Endothelial cell of umbilical vein (primary cell): ENCODE results near the gene MANF. TPM values are rescaled to one million over a fixed set of nuclear protein-coding genes. Genes with fewer than 3 reads are reported as not detected.

Source experiments
- BruUV-seq: library from RNA; stranded (reverse); fragments of 400-500 nt; replicated peaks from 2 replicates; lab custom pipeline; 2021; lab: Mats Ljungman, UMichigan
- CTCF ChIA-PET: fragments of 300-600, 350-600 bp; sonication (Branson Sonifier 250); formaldehyde crosslinking; loops from one replicate; lab custom pipeline; 2021; ENCODE audit warnings: antibody characterized with exemption, inconsistent platforms; lab: Charles Lee
- POLR2A ChIA-PET: fragments of 300-600, 350-600 bp; sonication (Branson Sonifier 250); formaldehyde crosslinking; loops from one replicate; lab custom pipeline; 2021; ENCODE audit warnings: antibody characterized with exemption, inconsistent platforms; lab: Charles Lee
- DNase-seq: peaks from one replicate; pipeline ENCODE4 v3.0.0-alpha.2; 2011; ENCODE audit warnings: low read depth, low spot score
- FAIRE-seq: peaks from 2 replicates; lab custom pipeline; 2011; peaks lifted over from hg19 to GRCh38; lab: Jason Lieb, UNC
- H2AFZ ChIP-seq: 2 replicates; pipeline ENCODE4 v1.6.0; 2012; ENCODE audit warnings: low read depth, low read length, control low read depth, inconsistent platforms
- H3K27ac ChIP-seq: 2 replicates; pipeline ENCODE4 v1.5.1; 2011; ENCODE audit warnings: low read depth, mild to moderate bottlenecking, control low read depth, low read length, moderate library complexity; ENCODE audit not compliant: insufficient read depth
- H3K27me3 ChIP-seq, 2 experiments: 2 replicates each; pipeline versions ENCODE4 v1.6.0 to v1.6.1; 2011; ENCODE audit warnings: low read length in 2 of 2, mixed read lengths in 1 of 2; ENCODE audit not compliant: control insufficient read depth in 2 of 2, insufficient read depth in 2 of 2
- H3K36me3 ChIP-seq, 2 experiments: 2 replicates in 1 of 2; 3 replicates in 1 of 2; pipeline ENCODE4 v1.5.1; 2011; ENCODE audit warnings: low read length in 2 of 2, mild to moderate bottlenecking in 1 of 2, moderate library complexity in 1 of 2; ENCODE audit not compliant: control insufficient read depth in 2 of 2, insufficient read depth in 2 of 2; ENCODE audit errors: extremely low read depth in 1 of 2
- H3K4me1 ChIP-seq: 3 replicates; pipeline ENCODE4 v1.5.1; 2011; ENCODE audit warnings: mild to moderate bottlenecking, low read length; ENCODE audit not compliant: control insufficient read depth, insufficient read depth; ENCODE audit errors: extremely low read depth
- H3K4me2 ChIP-seq: 2 replicates; pipeline ENCODE4 v1.6.1; 2011; ENCODE audit warnings: low read length, control low read depth, mixed read lengths; ENCODE audit not compliant: insufficient read depth
- H3K4me3 ChIP-seq, 3 experiments: fragments of 200-600 bp in 1 of 3; sonication (generic), shearing (Covaris generic) in 1 of 3; replicated peaks in 1 of 3; 2 replicates each; pipeline ENCODE4 v1.5.1; 2011 to 2016; ENCODE audit warnings: control low read depth in 3 of 3, low read length in 3 of 3, mild to moderate bottlenecking in 2 of 3, inconsistent platforms in 1 of 3, low read depth in 1 of 3, moderate library complexity in 1 of 3; ENCODE audit not compliant: insufficient read depth in 1 of 3
- H3K79me2 ChIP-seq: 2 replicates; pipeline ENCODE4 v1.6.0; 2012; ENCODE audit warnings: low read length, inconsistent platforms; ENCODE audit not compliant: control insufficient read depth, insufficient read depth
- H3K9ac ChIP-seq: replicated peaks from 2 replicates; pipeline ENCODE3; 2011; ENCODE audit warnings: low read length, control low read depth; ENCODE audit not compliant: insufficient read depth; ENCODE audit errors: extremely low read depth
- H3K9me1 ChIP-seq: replicated peaks from 3 replicates; pipeline ENCODE4 v1.6.0; 2011; ENCODE audit warnings: mild to moderate bottlenecking, low read length; ENCODE audit not compliant: control insufficient read depth, insufficient read depth; ENCODE audit errors: extremely low read depth
- H3K9me3 ChIP-seq: replicated peaks from 2 replicates; pipeline ENCODE4 v1.5.1; 2012; ENCODE audit warnings: low read length, inconsistent platforms; ENCODE audit not compliant: control insufficient read depth, insufficient read depth
- H4K20me1 ChIP-seq: replicated peaks from 2 replicates; pipeline ENCODE3; 2011; ENCODE audit warnings: mild to moderate bottlenecking, low read length; ENCODE audit not compliant: control insufficient read depth, insufficient read depth; ENCODE audit errors: extremely low read depth
- CTCF ChIP-seq, 2 donors: IDR thresholded peaks; 1 replicate in 1 of 2; 2 replicates in 1 of 2; pipeline ENCODE4 v1.5.1; 2011; ENCODE audit warnings: low read length in 2 of 2, mild to moderate bottlenecking in 2 of 2, moderate library complexity in 2 of 2, control low read depth in 1 of 2, inconsistent platforms in 1 of 2, low read depth in 1 of 2; ENCODE audit not compliant: insufficient read depth in 1 of 2; ENCODE audit errors: extremely low read depth in 1 of 2
- EZH2 ChIP-seq: IDR thresholded peaks from 2 replicates; pipeline ENCODE4 v1.6.1; 2012; ENCODE audit warnings: borderline replicate concordance, low read depth, mild to moderate bottlenecking, moderate library complexity, low read length, inconsistent platforms; ENCODE audit not compliant: severe bottlenecking
- FOS ChIP-seq: IDR thresholded peaks from 2 replicates; pipeline ENCODE4 v1.6.1; 2011; ENCODE audit warnings: mild to moderate bottlenecking, low read length, moderate library complexity, borderline replicate concordance; ENCODE audit not compliant: insufficient read depth
- GATA2 ChIP-seq: IDR thresholded peaks from 2 replicates; pipeline ENCODE4 v1.7.0; 2011; ENCODE audit warnings: low read depth, mild to moderate bottlenecking, moderate library complexity, mixed read lengths, low read length; ENCODE audit not compliant: insufficient read length, insufficient read depth
- JUN ChIP-seq: IDR thresholded peaks from 2 replicates; pipeline ENCODE4 v1.6.1; 2011; ENCODE audit warnings: borderline replicate concordance, low read depth; ENCODE audit not compliant: insufficient read length, insufficient read depth
- MAX ChIP-seq: IDR thresholded peaks from 2 replicates; pipeline ENCODE4 v1.6.1; 2011; ENCODE audit not compliant: insufficient read depth, insufficient read length
- MYC ChIP-seq: IDR thresholded peaks from one replicate; pipeline ENCODE4 v1.6.1; 2011; ENCODE audit warnings: mild to moderate bottlenecking, low read depth, low read length
- POLR2A ChIP-seq: IDR thresholded peaks from 2 replicates; pipeline ENCODE4 v1.6.1; 2012; ENCODE audit warnings: low read depth, mild to moderate bottlenecking, control low read depth, low read length
- POLR2AphosphoS5 ChIP-seq: IDR thresholded peaks from 2 replicates; pipeline ENCODE4 v1.6.1; 2012; ENCODE audit warnings: low read depth, mild to moderate bottlenecking, control low read depth, low read length, moderate library complexity; ENCODE audit not compliant: insufficient read depth
- dilution Hi-C: fragments of 300-500 bp; cut with MboI; formaldehyde crosslinking; loops from one replicate; pipeline ENCODE4 v1.15.0; 2019; ENCODE audit warnings: low sequenced_read_pairs; ENCODE audit not compliant: extremely low pct_ligation_motif_present
- intact Hi-C: fragments of 100-400 bp; cut with micrococcal nuclease; formaldehyde crosslinking; loops from one replicate; pipeline ENCODE4 v1.10.0; 2022
- polyA plus RNA-seq, 4 experiments: library from polyadenylated mRNA; depleted of rRNA in 3 of 4; stranded (reverse) in 3 of 4; unstranded in 1 of 4; fragments of >200 nt; gene quantifications; 2 replicates each; pipeline versions ENCODE4 v1.2.1 to v1.2.3, GENCODE V29; 2011 to 2012; ENCODE audit warnings: missing spikeins in 1 of 4
- total RNA-seq: library from RNA; stranded (reverse); gene quantifications from 2 replicates; pipeline ENCODE4 v1.2.3, GENCODE V29; 2021

Gene MANF
- total and polyA plus RNA-seq, 2 donors (not counting 3 experiments of a cell fraction or from before 2014, with no cell fraction given): 100 to 248 TPM

GRCh38 chr3:51382076-51382745 lies 2.9 kb upstream of the MANF start:
- no peak for TF ChIP-seq MAX
- TF ChIP-seq POLR2A: no peak
- TF ChIP-seq FOS: no peak
- TF ChIP-seq JUN: no peak
- TF ChIP-seq MYC: no peak
- no peak for TF ChIP-seq EZH2
- no peak for TF ChIP-seq GATA2
- TF ChIP-seq POLR2AphosphoS5: no peak
- TF ChIP-seq CTCF (IDR thresholded peaks at IDR 0.05; ENCODE audit: extremely low read depth in 1 of 2, insufficient read depth in 1 of 2, low read depth in 1 of 2, low read length in 2 of 2): no peak
- no peaks in the 10 kb centered on the region for H4K20me1 ChIP-seq
- H3K36me3 ChIP-seq: no peaks in the 10 kb centered on the region
- intact Hi-C loops (loop anchor here (10.0 kb wide), 1 partner anchor 563 kb away; the partner anchor contains the start of genes PARP3 and RRP9), dilution Hi-C loops (no loop called here)
- no peak overlapping the region for H3K4me3 ChIP-seq
- POLR2A ChIA-PET: no interaction called here
- CTCF ChIA-PET: interaction anchor here (0.9 kb wide), 1 partner anchor 98 kb away, joined by 3 read pairs; no protein-coding TSS in a partner anchor
- no TSS peak for BruUV-seq
- no peak for FAIRE-seq
- DNase-seq: no peak
- no peak overlapping the region for H2AFZ ChIP-seq
- no peak overlapping the region for H3K4me2 ChIP-seq
- no peaks in the 10 kb centered on the region for H3K9me3 ChIP-seq
- H3K27me3 ChIP-seq: no peaks in the 10 kb centered on the region
- no peaks in the 10 kb centered on the region for H3K9me1 ChIP-seq
- peaks cover 18% of the 10 kb centered on the region for H3K4me1 ChIP-seq
- H3K79me2 ChIP-seq: peaks cover 26% of the 10 kb centered on the region
- H3K27ac ChIP-seq: no peak overlapping the region
- H3K9ac ChIP-seq: no peak overlapping the region
